AG04450 (cell line): ENCODE data around the gene SEC62. TPM values are rescaled to one million over a fixed set of nuclear protein-coding genes. Genes with fewer than 3 reads are reported as not detected.

Experiments used
- CTCF ChIA-PET: fragments of 300-600, 350-600 bp; formaldehyde crosslinking; extraction: SDS; loops from one replicate; lab custom pipeline; 2022; ENCODE audit warnings: antibody characterized with exemption, inconsistent platforms; lab: Charles Lee
- POLR2A ChIA-PET: fragments of 350-600 bp; formaldehyde crosslinking; extraction: SDS; loops from one replicate; lab custom pipeline; 2021; ENCODE audit warnings: antibody characterized with exemption, inconsistent platforms; lab: Yijun Ruan, JAX
- DNase-seq: peaks from one replicate; pipeline ENCODE4 v3.0.0-alpha.2; 2011; ENCODE audit warnings: low read depth, low spot score
- H3K27ac ChIP-seq: one replicate; pipeline ENCODE4 v1.5.1; 2012; ENCODE audit warnings: low read depth, low read length, control low read depth
- H3K27me3 ChIP-seq: one replicate; pipeline ENCODE4 v1.6.0; 2012; ENCODE audit warnings: low read length; ENCODE audit not compliant: control insufficient read depth, insufficient read depth
- H3K4me3 ChIP-seq: 2 replicates; pipeline ENCODE4 v1.5.1; 2011; ENCODE audit warnings: mild to moderate bottlenecking, low read depth, low read length, control low read depth
- H3K9me3 ChIP-seq: 2 replicates; pipeline ENCODE4 v1.5.1; 2012; ENCODE audit warnings: low read length; ENCODE audit not compliant: control insufficient read depth, insufficient read depth
- polyA plus RNA-seq: library from polyadenylated mRNA; depleted of rRNA; stranded (reverse); fragments of >200 nt; gene quantifications from 2 replicates; pipeline ENCODE4 v1.2.3, GENCODE V29; 2011
- TF ChIP-seq, protein P1 (sequence below): IDR thresholded peaks from 2 replicates; pipeline ENCODE4 v1.5.1; 2011; ENCODE audit warnings: low read depth, low read length, control low read depth, inconsistent platforms

SEC62 gene
- polyA plus RNA-seq, 1 experiment = 109 TPM

DNA sequence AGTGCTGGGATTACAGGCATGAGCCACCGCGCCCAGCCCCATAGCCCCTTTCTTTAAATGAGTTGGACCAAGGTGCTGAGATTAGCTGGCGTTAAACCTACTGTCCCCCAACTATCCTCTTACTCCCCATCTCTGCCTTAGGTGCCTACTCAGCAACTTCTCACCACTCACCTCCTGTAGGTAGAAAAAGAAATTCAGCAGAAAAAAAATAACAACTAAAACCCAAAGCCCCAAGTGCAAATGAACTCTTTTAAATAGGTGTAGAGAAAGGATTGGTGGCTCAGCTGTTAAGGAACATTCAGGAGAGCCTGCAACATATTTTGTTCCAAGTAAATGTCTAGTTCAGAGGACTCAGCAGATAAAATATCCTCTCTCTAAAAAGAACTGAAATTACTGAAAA lies 35.8 kb upstream of the SEC62 start:
- no peak for DNase-seq
- POLR2A ChIA-PET = no interaction called here
- TF ChIP-seq, protein P1, sequence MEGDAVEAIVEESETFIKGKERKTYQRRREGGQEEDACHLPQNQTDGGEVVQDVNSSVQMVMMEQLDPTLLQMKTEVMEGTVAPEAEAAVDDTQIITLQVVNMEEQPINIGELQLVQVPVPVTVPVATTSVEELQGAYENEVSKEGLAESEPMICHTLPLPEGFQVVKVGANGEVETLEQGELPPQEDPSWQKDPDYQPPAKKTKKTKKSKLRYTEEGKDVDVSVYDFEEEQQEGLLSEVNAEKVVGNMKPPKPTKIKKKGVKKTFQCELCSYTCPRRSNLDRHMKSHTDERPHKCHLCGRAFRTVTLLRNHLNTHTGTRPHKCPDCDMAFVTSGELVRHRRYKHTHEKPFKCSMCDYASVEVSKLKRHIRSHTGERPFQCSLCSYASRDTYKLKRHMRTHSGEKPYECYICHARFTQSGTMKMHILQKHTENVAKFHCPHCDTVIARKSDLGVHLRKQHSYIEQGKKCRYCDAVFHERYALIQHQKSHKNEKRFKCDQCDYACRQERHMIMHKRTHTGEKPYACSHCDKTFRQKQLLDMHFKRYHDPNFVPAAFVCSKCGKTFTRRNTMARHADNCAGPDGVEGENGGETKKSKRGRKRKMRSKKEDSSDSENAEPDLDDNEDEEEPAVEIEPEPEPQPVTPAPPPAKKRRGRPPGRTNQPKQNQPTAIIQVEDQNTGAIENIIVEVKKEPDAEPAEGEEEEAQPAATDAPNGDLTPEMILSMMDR = no peak
- no peak overlapping the region for H3K4me3 ChIP-seq
- no peaks in the 10 kb centered on the region for H3K9me3 ChIP-seq
- peaks cover 3% of the 10 kb centered on the region for H3K27me3 ChIP-seq
- H3K27ac ChIP-seq = no peak overlapping the region
- CTCF ChIA-PET = no interaction called here

DNA sequence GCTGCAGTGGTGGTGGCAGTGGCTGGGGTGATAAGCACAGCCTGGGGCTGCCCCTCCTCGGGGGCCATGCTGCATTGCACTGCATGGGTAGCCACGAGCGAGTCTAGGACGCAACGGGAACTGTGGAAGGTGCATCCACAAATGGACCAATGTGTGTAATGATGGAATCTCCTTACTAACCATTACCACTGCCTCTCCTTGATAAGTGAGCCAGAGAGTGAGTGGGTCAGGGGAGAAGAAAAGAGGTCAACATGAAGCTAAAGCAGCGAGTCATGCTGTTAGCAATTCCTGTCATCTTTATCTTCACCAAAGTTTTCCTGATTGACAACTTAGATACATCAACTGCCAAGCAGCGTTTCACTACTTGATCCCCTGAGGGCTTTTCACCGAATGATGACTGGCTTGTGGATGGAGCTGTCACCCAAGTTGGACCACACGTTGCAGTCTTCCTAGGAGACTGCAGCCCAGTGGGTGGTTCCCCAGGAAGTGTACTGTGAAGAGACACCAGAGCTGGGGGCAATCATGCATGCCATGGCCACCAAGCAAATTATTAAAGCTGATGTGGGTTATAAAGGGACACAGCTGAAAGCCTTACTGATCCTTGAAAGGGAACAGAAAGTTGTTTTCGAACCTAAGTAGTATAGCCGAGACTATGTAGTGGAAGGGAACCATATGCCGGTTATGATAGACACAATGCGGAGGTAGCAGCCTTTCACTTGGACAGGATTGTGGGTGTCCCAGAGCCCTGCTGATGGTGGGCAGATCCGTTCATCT lies 34.7 kb upstream of the SEC62 start:
- DNase-seq = no peak
- no peak overlapping the region for H3K4me3 ChIP-seq
- CTCF ChIA-PET = no interaction called here
- no peak overlapping the region for H3K27ac ChIP-seq
- TF ChIP-seq, protein P1 = no peak
- peaks cover 3% of the 10 kb centered on the region for H3K27me3 ChIP-seq
- POLR2A ChIA-PET = no interaction called here
- no peaks in the 10 kb centered on the region for H3K9me3 ChIP-seq

DNA sequence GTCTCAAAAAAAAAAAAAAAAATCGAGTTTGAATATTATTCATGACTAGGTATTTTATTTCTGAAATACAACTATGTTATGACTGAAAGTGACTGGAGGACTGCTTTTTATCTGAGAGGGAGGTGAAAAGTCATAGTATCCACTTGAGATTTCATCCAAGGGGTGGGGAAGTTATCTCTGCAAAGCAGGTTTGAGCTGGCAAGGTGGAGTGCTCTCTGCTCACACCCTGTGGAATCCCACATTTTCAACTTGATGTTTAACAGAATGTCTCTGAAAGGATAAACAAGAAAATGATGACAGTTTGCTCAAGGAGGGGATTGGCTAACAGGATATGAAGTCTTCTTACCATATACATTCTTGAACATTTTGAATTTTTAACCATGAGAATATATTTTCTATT lies 27.3 kb upstream of the SEC62 start:
- CTCF ChIA-PET = interaction anchor here (0.8 kb wide), 1 partner anchor 20 kb away, joined by 3 read pairs; no protein-coding TSS in a partner anchor
- Histone ChIP-seq H3K27ac (no peak overlapping the region), H3K4me3 (no peak overlapping the region), H3K27me3 (no peaks in the 10 kb centered on the region), H3K9me3 (no peaks in the 10 kb centered on the region)
- TF ChIP-seq, protein P1 = no peak
- DNase-seq = no peak
- POLR2A ChIA-PET = no interaction called here

DNA sequence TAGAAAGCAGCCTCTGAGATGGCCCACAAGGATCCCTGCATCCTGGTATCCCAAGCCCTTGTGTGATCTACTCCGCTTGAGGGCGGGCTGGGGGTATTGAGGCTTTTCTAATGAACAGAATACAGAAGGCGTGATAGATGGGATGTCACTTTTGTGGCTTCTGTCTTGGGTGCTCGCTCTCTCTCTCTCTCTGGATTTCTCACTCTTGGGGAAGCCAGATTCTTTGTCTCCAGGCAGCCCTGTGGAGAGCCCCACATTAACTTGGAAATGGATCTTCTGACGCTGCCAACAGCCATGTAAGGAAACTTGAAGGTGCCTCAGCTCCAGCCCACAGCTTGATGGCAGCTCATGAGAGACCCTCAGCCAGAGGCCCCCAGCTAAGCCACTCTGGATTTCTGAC lies 26.9 kb upstream of the SEC62 start:
- H3K9me3 ChIP-seq = no peaks in the 10 kb centered on the region
- no peaks in the 10 kb centered on the region for H3K27me3 ChIP-seq
- TF ChIP-seq, protein P1 = no peak
- DNase-seq = no peak
- no peak overlapping the region for H3K4me3 ChIP-seq
- H3K27ac ChIP-seq = no peak overlapping the region
- ChIA-PET POLR2A (no interaction called here), CTCF (interaction anchor here (0.8 kb wide), 1 partner anchor 20 kb away, joined by 3 read pairs; no protein-coding TSS in a partner anchor)

DNA sequence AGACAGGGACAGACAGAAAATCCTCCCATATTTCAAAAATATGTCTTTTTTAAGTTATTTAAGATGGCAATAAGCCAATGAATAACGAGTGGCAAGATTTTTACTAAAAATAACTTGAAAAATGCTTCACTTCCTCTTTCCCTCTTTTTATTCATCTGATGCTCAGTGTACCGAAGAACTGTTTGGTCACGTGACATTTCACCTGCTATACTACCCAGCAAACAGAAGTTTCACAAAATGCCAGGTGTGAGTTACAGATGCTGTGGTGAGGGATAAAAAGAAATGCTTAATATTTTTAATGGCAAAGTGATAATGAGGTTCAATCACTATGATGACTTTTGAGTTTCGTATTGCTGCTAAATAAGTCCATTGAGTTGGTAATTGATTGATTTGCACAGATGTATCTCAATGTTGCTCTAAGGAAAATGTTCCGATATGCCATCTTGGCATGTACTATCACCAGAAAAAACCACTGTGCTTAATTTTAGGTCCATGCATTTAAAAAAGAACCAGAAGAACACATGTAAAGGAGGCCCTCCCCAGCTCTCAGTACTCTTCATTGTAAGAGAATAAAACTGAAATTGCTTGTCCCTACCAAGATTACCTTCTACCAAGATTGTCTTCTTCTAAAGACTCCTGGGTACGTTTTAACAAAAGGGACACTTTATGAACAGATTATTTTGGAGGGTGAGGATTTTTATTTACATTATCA lies 26.0 kb upstream of the SEC62 start:
- DNase-seq = no peak
- ChIA-PET POLR2A (no interaction called here), CTCF (no interaction called here)
- H3K9me3 ChIP-seq = no peaks in the 10 kb centered on the region
- H3K4me3 ChIP-seq = no peak overlapping the region
- TF ChIP-seq, protein P1 = no peak
- H3K27ac ChIP-seq = no peak overlapping the region
- H3K27me3 ChIP-seq = no peaks in the 10 kb centered on the region
